GM19238 (cell line): ENCODE results near the gene FTSJ3.
A peak's percentile ranks its signal among the peaks of the same experiment; 100 is the strongest.

Source experiments
- DNase-seq: peaks from one replicate; pipeline ENCODE4 v3.0.0; 2011; ENCODE audit warnings: low spot score; ENCODE audit not compliant: insufficient read length

The FTSJ3 gene

DNA sequence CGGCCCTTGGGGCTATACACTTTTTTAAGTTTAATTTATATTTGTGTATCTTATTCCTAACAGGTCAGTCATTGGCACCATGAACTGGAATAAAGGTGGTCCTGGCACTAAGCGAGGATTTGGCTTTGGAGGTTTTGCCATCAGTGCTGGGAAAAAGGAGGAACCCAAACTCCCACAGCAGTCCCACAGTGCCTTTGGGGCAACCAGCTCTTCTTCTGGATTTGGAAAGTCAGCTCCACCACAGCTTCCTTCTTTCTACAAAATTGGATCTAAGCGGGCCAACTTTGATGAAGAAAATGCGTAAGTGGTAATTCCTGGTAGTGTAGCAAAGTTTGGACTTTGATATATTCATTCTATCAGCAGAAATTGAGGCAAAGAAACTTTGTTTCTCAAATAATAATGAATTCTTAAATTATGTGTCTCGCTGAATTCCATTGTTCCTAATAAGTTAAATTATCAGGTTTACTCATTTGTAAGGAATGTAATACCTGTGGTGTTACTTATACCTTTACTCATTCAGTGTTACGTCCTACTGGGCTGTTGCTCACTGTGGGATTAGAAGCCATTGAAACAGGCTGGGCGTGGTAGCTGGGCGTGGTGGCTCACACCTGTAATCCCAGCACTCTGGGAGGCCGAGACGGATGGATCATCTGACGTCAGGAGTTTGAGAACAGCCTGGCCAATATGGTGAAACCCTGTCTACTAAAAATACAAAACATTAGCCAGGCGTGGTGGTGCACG, 40.3 kb downstream of the FTSJ3 start:
- no peak for DNase-seq

- no peak for DNase-seq
Measured at GRCh38 chr17:63786117-63786516, 41.3 kb downstream of the FTSJ3 start.

GRCh38 chr17:63785556-63785955, 41.9 kb downstream of the FTSJ3 start:
- no peak for DNase-seq

DNA sequence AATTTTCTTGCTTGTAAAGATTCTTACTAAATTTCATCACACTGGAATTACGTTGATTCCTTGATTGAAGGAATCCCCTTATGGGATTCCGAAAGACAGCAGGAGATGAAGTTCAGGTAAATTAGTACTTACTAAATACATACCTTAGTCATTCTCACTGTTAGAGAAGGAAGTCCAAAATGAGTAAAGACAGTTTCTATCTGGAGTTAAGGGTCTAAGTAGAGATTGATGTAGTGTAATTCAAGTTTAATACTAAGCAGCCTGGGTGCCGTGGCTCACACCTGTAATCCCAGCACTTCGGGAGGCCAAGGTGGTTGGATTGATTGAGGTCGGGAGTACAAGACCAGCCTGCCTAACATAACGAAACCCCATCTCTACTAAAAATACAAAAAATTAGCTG, 43.9 kb downstream of the FTSJ3 start:
- no peak for DNase-seq

- DNase-seq = no peak
Measured at GRCh38 chr17:63780928-63781327, 46.5 kb downstream of the FTSJ3 start.

DNA sequence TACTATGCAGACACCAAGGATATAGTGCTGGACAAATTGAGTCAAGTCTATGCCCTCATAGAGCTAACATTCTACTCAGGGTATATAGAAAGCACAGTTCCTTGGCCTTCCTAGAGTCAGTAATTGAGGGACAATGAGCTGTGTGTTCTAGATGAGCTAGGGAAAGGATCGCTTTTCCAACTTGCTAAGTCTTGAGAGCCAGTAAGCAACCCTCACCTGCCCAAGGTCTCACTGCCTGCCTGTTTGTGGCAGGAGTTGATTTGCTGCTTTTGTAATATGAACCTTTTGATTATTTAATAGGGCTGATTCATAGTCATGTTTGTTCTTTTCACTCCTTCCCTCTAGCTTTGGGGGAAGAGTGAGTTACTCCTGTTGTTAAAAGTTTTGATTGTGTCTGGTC, 47.0 kb downstream of the FTSJ3 start:
- no peak for DNase-seq

GRCh38 chr17:63775420-63775819, 52.0 kb downstream of the FTSJ3 start:
- no peak for DNase-seq

GRCh38 chr17:63774969-63775265, 52.5 kb downstream of the FTSJ3 start:
- no peak for DNase-seq

GRCh38 chr17:63774141-63774968, 53.1 kb downstream of the FTSJ3 start, which contains the start of gene DDX42:
Gene DDX42, plus strand, starts transcription at chr17:63774170. Its CDS starts 12,880 bp downstream, at chr17:63787050.
- DNase-seq = peak; percentile 17

DNA sequence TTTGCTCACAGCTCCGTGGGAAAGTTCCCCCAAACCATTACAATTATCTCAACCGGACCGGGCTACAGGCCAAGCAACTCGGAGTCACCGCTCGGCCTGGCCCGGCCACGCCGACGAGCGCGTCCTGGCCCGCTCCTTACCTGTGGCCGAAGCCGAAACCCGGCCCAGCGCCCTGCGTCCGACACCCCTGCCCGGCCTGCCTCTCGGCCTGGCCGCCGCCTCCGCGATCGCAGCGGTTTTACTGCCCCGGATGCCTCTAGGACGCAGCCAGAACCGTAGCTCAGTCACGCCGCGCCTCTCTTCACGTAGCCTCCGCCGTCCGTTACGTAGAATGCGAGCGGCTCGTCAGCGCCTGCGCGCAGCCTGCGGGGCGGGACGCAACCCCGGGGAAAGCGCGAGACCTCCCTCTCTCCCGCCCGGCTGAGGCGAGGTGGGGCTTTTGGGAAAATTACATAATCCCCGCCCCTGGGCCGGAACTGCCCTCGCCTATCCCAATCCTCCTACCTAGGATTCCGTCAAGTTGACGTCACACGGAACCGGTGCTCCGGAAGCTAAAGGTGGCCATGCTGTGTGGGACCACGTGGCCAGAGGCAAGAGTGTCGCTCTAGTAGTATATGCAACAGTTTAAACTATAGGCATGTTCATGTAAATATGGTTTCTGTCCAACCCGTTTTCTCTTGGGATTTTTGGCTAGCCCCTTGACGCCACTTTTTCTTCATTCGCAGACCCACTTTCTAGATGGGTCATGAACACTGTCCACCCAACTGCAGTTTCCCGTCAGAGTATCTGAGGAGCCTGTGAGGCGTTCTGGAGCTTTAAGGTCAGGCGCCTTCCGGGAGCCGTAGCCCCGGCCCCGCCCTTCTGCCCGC, 54.0 kb downstream of the FTSJ3 start, which contains the start of gene CCDC47:
Gene CCDC47 (minus strand): TSS at position 326 of the 869 bp plus-strand sequence. CDS start 7,422 bp downstream, outside the sequence.
- peak; percentile 89 for DNase-seq

DNA sequence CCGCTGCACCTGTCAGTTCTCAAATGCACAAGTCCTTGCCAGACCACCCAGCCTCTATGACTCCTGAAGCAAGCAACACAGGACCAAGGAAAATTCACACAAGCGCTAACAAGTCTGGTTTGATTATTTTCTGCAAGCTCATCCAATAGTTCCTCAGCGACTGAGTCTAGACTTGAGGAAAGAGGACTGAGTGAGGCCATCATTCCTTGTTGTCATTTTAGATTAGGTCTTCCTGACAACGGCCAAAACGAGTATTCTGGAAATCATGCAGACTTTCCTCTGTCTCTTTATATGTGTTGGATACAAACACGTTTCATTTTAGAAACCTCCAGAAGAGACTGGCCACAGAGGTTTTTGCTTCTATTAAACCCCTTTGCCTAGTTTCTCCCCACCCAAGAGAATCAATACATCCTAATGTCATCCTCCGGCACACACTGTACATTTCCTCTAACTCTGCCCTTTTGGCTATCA, 54.6 kb downstream of the FTSJ3 start:
- DNase-seq = no peak
